ENCODE measurements around the gene MCF2L.

- TF ChIP-seq EZH2phosphoT487 (IDR thresholded peaks at IDR 0.05; ENCODE audit: low read depth) (no peak), CTCF (IDR thresholded peaks at IDR 0.05; ENCODE audit: low read depth, low read length) (no peak)
Observed at GRCh38 chr13:113088691-113089020, 119.6 kb downstream of the MCF2L start.

All from OCI-LY3 (cell line).